Gastrocnemius medialis (tissue), 4 donors: ENCODE measurements around the gene DGCR8.

Experiments
- CTCF ChIP-seq, 5 experiments: fragments of 450-650 bp in 3 of 5; fragments of 200-600 bp in 2 of 5; sonication (generic) in 2 of 5; IDR thresholded peaks in 4 of 5; conservative IDR thresholded peaks in 1 of 5; 1 replicate in 4 of 5; 2 replicates in 1 of 5; pipeline ENCODE4 v1.5.1; 2016 to 2019; ENCODE audit warnings: antibody characterized with exemption in 5 of 5, mild to moderate bottlenecking in 3 of 5, moderate library complexity in 3 of 5
- POLR2A ChIP-seq, 2 donors: fragments of 450-650 bp; IDR thresholded peaks; one replicate each; pipeline ENCODE4 v1.6.1; 2017; ENCODE audit warnings: antibody characterized with exemption in 2 of 2, mild to moderate bottlenecking in 2 of 2, moderate library complexity in 2 of 2

GRCh38 chr22:20135265-20135664, 55.2 kb downstream of the DGCR8 start:
- no peak for TF ChIP-seq CTCF (IDR thresholded peaks at IDR 0.05 in 4 of 5, conservative IDR thresholded peaks at IDR 0.05 in 1 of 5)
- TF ChIP-seq POLR2A (IDR thresholded peaks at IDR 0.05): no peak
